ENCODE results near the gene PRDM8.
A peak's percentile ranks its signal among the peaks of the same experiment; 100 is the strongest.

PRDM8 gene

GRCh38 chr4:80206111-80206510 is 8.8 kb downstream of the PRDM8 start:
- Mint-ChIP-seq H3K27ac (no peak overlapping the region), H3K27me3 (peaks cover under 1% of the 10 kb centered on the region), H3K4me1 (peaks cover 10% of the 10 kb centered on the region), H3K4me3 (no peak overlapping the region), H3K36me3 (no peaks in the 10 kb centered on the region), H3K9me3 (no peaks in the 10 kb centered on the region)

DNA sequence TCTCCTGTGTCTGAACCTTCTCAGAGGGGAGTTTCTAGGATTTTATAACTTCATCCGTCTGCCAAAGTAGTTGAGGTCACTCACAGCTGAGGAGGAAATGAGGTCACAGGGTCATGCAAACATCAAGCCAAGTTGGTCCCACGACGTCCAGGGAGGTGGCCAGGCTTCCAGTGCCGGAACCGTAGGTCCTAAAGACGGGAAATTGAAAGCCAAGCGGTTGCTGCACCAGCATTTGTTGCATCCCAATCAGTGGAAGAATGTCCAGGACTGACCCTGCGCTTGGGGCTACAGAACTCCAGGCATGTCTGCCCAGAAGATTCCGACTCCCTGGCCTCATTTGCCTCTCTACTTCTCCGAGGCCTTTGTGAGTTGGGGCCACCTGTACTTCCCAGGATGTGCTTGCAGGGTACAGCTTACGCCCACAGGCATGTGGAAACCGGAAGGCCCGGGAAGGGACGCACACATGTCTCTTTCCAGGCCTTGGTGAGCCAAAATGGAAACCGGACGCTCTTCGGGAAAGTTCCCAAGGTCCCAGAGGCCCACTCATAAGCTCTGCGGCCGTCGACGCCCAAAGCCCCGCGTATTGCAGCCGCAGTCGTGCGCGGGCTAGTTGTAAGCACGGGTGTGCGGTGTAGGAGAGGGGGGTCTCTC is 9.3 kb downstream of the PRDM8 start:
- Mint-ChIP-seq H3K4me1 (peaks cover 5% of the 10 kb centered on the region), H3K9me3 (no peaks in the 10 kb centered on the region), H3K27ac (no peak overlapping the region), H3K4me3 (no peak overlapping the region), H3K27me3 (peaks cover 2% of the 10 kb centered on the region), H3K36me3 (no peaks in the 10 kb centered on the region)

DNA sequence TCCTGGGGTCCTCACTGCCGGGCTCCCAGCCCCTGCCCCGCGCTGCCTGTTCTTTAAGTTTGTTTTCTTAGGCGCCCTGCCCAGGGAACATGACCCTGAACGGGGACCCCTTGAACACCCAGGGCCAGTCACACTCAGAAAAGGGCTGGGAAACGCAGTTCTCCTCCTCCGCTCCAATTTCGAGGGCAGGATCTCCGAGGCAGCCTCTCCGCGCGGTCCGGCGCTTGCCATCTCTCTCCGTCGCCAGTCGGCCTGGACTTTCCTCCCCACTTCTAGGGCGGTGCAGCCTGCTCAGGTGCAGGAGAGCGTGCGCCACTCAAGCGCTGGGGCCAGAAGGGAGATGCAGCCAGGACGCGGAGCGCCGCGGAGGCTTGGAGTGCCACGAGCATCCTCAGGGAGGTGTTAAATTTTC is 9.9 kb downstream of the PRDM8 start:
- Mint-ChIP-seq H3K27ac (no peak overlapping the region), H3K4me3 (no peak overlapping the region), H3K4me1 (peaks cover 3% of the 10 kb centered on the region), H3K36me3 (no peaks in the 10 kb centered on the region), H3K9me3 (no peaks in the 10 kb centered on the region), H3K27me3 (peaks cover 2% of the 10 kb centered on the region)

GRCh38 chr4:80207664-80208063 is 10.4 kb downstream of the PRDM8 start:
- Mint-ChIP-seq H3K27ac (no peak overlapping the region), H3K4me1 (peaks cover 3% of the 10 kb centered on the region), H3K36me3 (no peaks in the 10 kb centered on the region), H3K27me3 (peaks cover 2% of the 10 kb centered on the region), H3K4me3 (no peak overlapping the region), H3K9me3 (no peaks in the 10 kb centered on the region)

GRCh38 chr4:80208610-80209339 is 11.5 kb downstream of the PRDM8 start:
- Mint-ChIP-seq H3K4me1 (no peaks in the 10 kb centered on the region), H3K9me3 (no peaks in the 10 kb centered on the region), H3K4me3 (no peak overlapping the region), H3K36me3 (no peaks in the 10 kb centered on the region), H3K27me3 (peaks cover 2% of the 10 kb centered on the region), H3K27ac (no peak overlapping the region)

GRCh38 chr4:80209340-80209701 is 12.0 kb downstream of the PRDM8 start:
- Mint-ChIP-seq H3K36me3 (no peaks in the 10 kb centered on the region), H3K4me3 (no peak overlapping the region), H3K27ac (no peak overlapping the region), H3K9me3 (no peaks in the 10 kb centered on the region), H3K4me1 (no peaks in the 10 kb centered on the region), H3K27me3 (peaks cover 2% of the 10 kb centered on the region)

DNA sequence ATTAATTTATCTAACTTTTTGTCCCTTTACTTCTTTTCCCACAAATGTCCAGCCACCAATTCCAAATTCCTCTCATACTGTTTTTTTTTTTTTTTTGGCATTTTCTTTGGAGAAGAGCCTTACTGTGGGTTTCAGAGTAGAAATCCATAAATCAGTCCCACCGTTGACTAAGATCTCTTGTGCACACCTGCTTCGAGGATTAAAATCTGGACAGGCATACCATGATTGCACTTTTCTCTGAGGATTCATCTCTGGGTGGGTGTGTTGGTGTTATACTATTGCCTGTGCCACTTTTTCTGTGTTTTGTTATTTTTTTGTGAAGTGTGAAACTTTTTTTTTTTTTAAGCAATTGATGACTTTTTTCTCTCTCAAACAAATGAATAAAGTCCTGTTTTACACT is 13.2 kb downstream of the PRDM8 start:
- Mint-ChIP-seq H3K27ac (no peak overlapping the region), H3K27me3 (peaks cover 2% of the 10 kb centered on the region), H3K4me3 (no peak overlapping the region), H3K36me3 (no peaks in the 10 kb centered on the region), H3K4me1 (no peaks in the 10 kb centered on the region), H3K9me3 (no peaks in the 10 kb centered on the region)

- Mint-ChIP-seq H3K4me3 (no peak overlapping the region), H3K9me3 (no peaks in the 10 kb centered on the region), H3K27me3 (peaks cover 6% of the 10 kb centered on the region), H3K36me3 (no peaks in the 10 kb centered on the region), H3K27ac (no peak overlapping the region), H3K4me1 (no peaks in the 10 kb centered on the region)
These were observed 16.0 kb downstream of the PRDM8 start for GRCh38 chr4:80213117-80213815.

DNA sequence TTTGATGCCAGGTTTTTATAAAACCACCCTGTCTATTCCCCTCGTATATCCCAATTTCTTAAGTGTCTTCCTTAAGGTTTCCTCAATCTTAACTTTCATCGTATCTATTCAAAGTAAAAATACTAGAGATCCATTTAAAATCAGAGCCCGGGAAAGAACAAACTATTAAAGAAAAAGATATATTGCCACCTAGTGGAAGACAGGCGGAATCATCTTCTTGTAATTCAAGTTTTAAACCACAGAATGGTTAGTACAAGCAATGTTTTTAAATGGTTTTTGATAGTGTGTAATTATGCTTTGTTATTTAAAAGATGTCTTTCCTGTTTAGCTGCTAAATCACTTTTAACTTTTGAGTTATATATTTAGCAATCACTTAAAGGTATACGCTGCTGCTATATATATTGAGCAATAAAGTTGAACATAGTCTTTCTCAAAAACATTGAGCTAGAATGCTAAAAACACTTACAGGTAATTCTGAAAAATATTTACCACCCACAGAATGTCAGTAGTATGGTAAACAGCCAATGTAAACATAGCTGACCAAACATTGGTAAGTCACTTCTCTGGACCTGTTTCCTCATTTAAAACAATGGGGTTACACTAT is 18.2 kb downstream of the PRDM8 start:
- H3K4me1 Mint-ChIP-seq = no peaks in the 10 kb centered on the region
- H3K27ac Mint-ChIP-seq = peak overlapping the region; percentile 47
- no peak overlapping the region for H3K4me3 Mint-ChIP-seq

DNA sequence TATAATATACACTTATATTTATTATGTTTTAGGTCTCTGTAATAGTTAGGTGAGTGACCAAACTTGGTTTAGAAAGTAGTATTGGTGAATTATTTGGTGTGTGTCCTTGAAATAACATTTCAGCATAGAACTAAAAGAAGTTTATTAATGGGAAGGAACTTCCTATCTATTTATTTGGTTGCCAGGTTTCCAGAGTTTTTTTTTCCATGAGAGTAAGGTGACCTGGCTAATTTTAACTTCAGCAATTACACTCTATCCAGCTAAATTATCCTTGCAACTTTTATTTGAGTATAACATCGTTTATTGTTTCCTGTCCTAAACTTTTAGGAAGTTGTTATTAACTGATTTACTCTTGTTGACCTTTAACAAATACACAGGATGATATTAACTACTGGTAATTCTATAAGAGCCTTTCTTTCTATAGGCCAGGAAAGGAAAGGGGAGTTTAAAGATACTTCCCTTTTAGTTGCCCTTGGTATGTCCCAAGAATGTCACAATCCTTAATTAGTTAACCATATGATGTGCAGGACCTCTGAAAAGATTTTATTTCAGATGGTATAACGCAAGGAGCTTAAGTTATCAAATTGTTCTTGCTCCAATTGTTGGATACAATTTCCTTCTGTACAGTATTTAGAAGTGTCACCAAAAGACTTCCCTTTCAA is 18.9 kb downstream of the PRDM8 start:
- peaks cover 9% of the 10 kb centered on the region for H3K27me3 Mint-ChIP-seq
- H3K4me3 Mint-ChIP-seq = no peak overlapping the region
- no peaks in the 10 kb centered on the region for H3K36me3 Mint-ChIP-seq
- no peaks in the 10 kb centered on the region for H3K4me1 Mint-ChIP-seq
- H3K9me3 Mint-ChIP-seq = no peaks in the 10 kb centered on the region
- no peak overlapping the region for H3K27ac Mint-ChIP-seq

More for the DNA sequence above, 18.2 kb downstream of the PRDM8 start:
- Mint-ChIP-seq H3K36me3 (no peaks in the 10 kb centered on the region), H3K27me3 (peaks cover 8% of the 10 kb centered on the region), H3K9me3 (no peaks in the 10 kb centered on the region)

GRCh38 chr4:80219301-80220025 is 22.2 kb downstream of the PRDM8 start:
- Mint-ChIP-seq H3K4me3 (no peak overlapping the region), H3K27ac (no peak overlapping the region), H3K4me1 (no peaks in the 10 kb centered on the region), H3K36me3 (no peaks in the 10 kb centered on the region), H3K9me3 (no peaks in the 10 kb centered on the region), H3K27me3 (peaks cover 12% of the 10 kb centered on the region)

DNA sequence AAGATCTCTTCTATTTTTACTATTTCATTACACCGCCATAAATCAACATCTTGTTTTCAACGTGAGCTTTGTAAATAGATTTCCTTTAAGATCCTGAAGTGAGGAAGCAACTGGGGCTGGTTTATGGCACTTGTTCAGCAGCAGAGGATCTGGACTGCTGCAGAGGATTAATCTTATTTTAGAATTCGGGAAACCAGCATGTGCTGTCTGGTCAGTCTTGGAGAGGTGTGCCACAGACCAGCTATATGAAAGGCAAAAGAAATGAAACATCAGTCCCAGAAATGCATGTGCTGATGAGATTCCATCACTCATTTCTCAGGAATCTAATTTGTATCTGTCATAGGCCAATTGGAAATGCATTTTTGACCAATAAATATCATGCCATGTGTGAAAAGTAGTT is 23.4 kb downstream of the PRDM8 start:
- no peaks in the 10 kb centered on the region for H3K4me1 Mint-ChIP-seq
- no peaks in the 10 kb centered on the region for H3K9me3 Mint-ChIP-seq
- H3K4me3 Mint-ChIP-seq = no peak overlapping the region
- H3K27me3 Mint-ChIP-seq = peaks cover 12% of the 10 kb centered on the region
- H3K27ac Mint-ChIP-seq = no peak overlapping the region
- H3K36me3 Mint-ChIP-seq = no peaks in the 10 kb centered on the region

DNA sequence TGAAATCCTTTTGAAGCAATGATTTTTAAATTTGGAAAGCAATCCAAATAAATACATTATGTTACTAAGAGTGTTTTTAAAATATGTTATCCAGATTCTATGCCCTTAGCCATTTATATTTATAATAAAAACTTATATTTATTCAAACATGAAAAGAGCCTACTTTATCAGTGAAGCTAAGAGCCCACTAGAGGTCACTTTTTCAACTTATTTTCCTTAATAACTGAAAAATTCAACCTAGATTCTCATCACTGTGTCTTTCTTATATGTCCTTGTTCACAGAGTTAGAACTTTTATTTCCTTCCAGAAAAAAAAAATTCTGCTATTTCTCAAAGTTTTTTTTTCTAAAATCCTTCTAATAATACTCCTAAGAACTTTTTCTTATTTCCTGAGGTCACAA is 23.9 kb downstream of the PRDM8 start:
- H3K9me3 Mint-ChIP-seq = no peaks in the 10 kb centered on the region
- no peaks in the 10 kb centered on the region for H3K4me1 Mint-ChIP-seq
- H3K27me3 Mint-ChIP-seq = peaks cover 12% of the 10 kb centered on the region
- no peaks in the 10 kb centered on the region for H3K36me3 Mint-ChIP-seq
- H3K27ac Mint-ChIP-seq = no peak overlapping the region
- H3K4me3 Mint-ChIP-seq = no peak overlapping the region

GRCh38 chr4:80225595-80225994 is 28.3 kb downstream of the PRDM8 start:
- Mint-ChIP-seq H3K27me3 (peaks cover 21% of the 10 kb centered on the region), H3K27ac (no peak overlapping the region), H3K4me3 (no peak overlapping the region), H3K9me3 (no peaks in the 10 kb centered on the region), H3K36me3 (no peaks in the 10 kb centered on the region), H3K4me1 (no peaks in the 10 kb centered on the region)

- no peaks in the 10 kb centered on the region for H3K36me3 Mint-ChIP-seq
- H3K9me3 Mint-ChIP-seq = no peaks in the 10 kb centered on the region
- no peak overlapping the region for H3K4me3 Mint-ChIP-seq
- peaks cover 19% of the 10 kb centered on the region for H3K27me3 Mint-ChIP-seq
- no peaks in the 10 kb centered on the region for H3K4me1 Mint-ChIP-seq
- H3K27ac Mint-ChIP-seq = no peak overlapping the region
These were observed 28.8 kb downstream of the PRDM8 start for GRCh38 chr4:80226094-80226493.

Measured in activated naive CD4-positive, alpha-beta T cell treated with anti-CD3 and anti-CD28 coated beads, Interleukin-2, amount 50 U/mL, for 24 hours (primary cell).